ENCODE data around the gene CAPN7. TPM values are rescaled to one million over a fixed set of nuclear protein-coding genes. Genes with fewer than 3 reads are reported as not detected.
"Not testable (repeated sequence)": the region's sequence is repeated elsewhere in the genome, so short reads cannot be mapped to it uniquely, and the experiment has no call there.

The CAPN7 gene
- total RNA-seq, 1 experiment from 2014 or later = 27.7 TPM

- TF ChIP-seq SP1 (IDR thresholded peaks at IDR 0.05; ENCODE audit: low read depth) = no peak
- TF ChIP-seq FOSL1 (IDR thresholded peaks at IDR 0.05; ENCODE audit: low read depth) = no peak
Measured at GRCh38 chr3:15160662-15161061, 45.4 kb upstream of the CAPN7 start (continued).

GRCh38 chr3:15161133-15161532 lies 44.9 kb upstream of the CAPN7 start:
- POLR2A ChIA-PET = no interaction called here
- H3K27me3 ChIP-seq (ENCODE audit: insufficient read depth, low read length) = no peaks in the 10 kb centered on the region
- intact Hi-C loops (cut with micrococcal nuclease) = no loop called here
- 0 out of 4 replicates have a peak, but pooled peaks cover 0 to 3% of the 10 kb centered on the region in 2 experiments for H3K9me3 ChIP-seq (ENCODE audit: control insufficient read depth in 1 of 2, insufficient read depth in 1 of 2, low read depth in 1 of 2, low read length in 2 of 2)
- BruUV-seq (replicated peaks) = no TSS peak
- no peaks in the 10 kb centered on the region for H4K20me1 ChIP-seq (ENCODE audit: insufficient read depth)
- RAD21 ChIA-PET (ENCODE audit: low non-redundant PET in 1 of 2, low total read pairs in 2 of 2, uncharacterized antibody in 2 of 2, unreplicated experiment in 2 of 2) = no interaction called here
- no peak overlapping the region for H3K27ac ChIP-seq (ENCODE audit: low read depth, low read length)
- H3K9me2 ChIP-seq (ENCODE audit: insufficient read depth) = no peaks in the 10 kb centered on the region
- H3K9ac ChIP-seq (ENCODE audit: low read length) = no peak overlapping the region
- H3K79me2 ChIP-seq (ENCODE audit: insufficient read depth, low read length) = no peaks in the 10 kb centered on the region
- H2AFZ ChIP-seq (ENCODE audit: low read depth, low read length, poor library complexity, severe bottlenecking) = no peak overlapping the region
- no peak overlapping the region for H3K4me2 ChIP-seq (ENCODE audit: low read length)
- H3K36me3 ChIP-seq (ENCODE audit: control insufficient read depth in 1 of 2, insufficient read depth in 2 of 2, low read length in 2 of 2) = no peaks in the 10 kb centered on the region
- no peak overlapping the region for H3K4me3 ChIP-seq (replicated peaks in 1 of 2; ENCODE audit: low read depth in 1 of 2, low read length in 2 of 2)
- ATAC-seq (no peak), DNase-seq (ENCODE audit: low read depth, low spot score) (no peak)
- no peaks in the 10 kb centered on the region for H3K4me1 ChIP-seq (ENCODE audit: control insufficient read depth in 1 of 2, insufficient read depth in 2 of 2, low read length in 2 of 2)
- CTCF ChIA-PET = no interaction called here
- no peak for TF ChIP-seq TCF7L2 (IDR thresholded peaks at IDR 0.05; ENCODE audit: borderline replicate concordance, extremely low read depth, insufficient read depth, insufficient read length)
- TF ChIP-seq POLR2A (IDR thresholded peaks at IDR 0.05; ENCODE audit: borderline replicate concordance, extremely low read depth, insufficient read depth, insufficient read length) = no peak
- TF ChIP-seq SIN3A (IDR thresholded peaks at IDR 0.05; ENCODE audit: low read depth) = no peak
- TF ChIP-seq EZH2 (IDR thresholded peaks at IDR 0.05) = no peak
- no peak for TF ChIP-seq ELF1 (IDR thresholded peaks at IDR 0.05; ENCODE audit: borderline replicate concordance, low read depth)
- no peak for TF ChIP-seq FOSL1 (IDR thresholded peaks at IDR 0.05; ENCODE audit: low read depth)
- TF ChIP-seq SP1 (IDR thresholded peaks at IDR 0.05; ENCODE audit: low read depth) = no peak
- no peak for TF ChIP-seq JUND (IDR thresholded peaks at IDR 0.05)
- no peak for TF ChIP-seq CEBPB (IDR thresholded peaks at IDR 0.05; ENCODE audit: low read depth)
- TF ChIP-seq ATF3 (IDR thresholded peaks at IDR 0.05) = no peak
- no peak for TF ChIP-seq YY1 (IDR thresholded peaks at IDR 0.05; ENCODE audit: extremely low read depth, insufficient replicate concordance, low read depth, low read length)
- TF ChIP-seq RAD21 (IDR thresholded peaks at IDR 0.05; ENCODE audit: low read depth) = no peak

- H3K36me3 ChIP-seq (ENCODE audit: control insufficient read depth in 1 of 2, insufficient read depth in 2 of 2, low read length in 2 of 2); H3K4me1 ChIP-seq (ENCODE audit: control insufficient read depth in 1 of 2, insufficient read depth in 2 of 2, low read length in 2 of 2); intact Hi-C loops (cut with micrococcal nuclease); H3K27ac ChIP-seq (ENCODE audit: low read depth, low read length); H3K27me3 ChIP-seq (ENCODE audit: insufficient read depth, low read length); BruUV-seq (replicated peaks); H3K4me2 ChIP-seq (ENCODE audit: low read length); H3K79me2 ChIP-seq (ENCODE audit: insufficient read depth, low read length); ATAC-seq; DNase-seq (ENCODE audit: low read depth, low spot score); H3K9ac ChIP-seq (ENCODE audit: low read length); POLR2A ChIA-PET; CTCF ChIA-PET; H2AFZ ChIP-seq (ENCODE audit: low read depth, low read length, poor library complexity, severe bottlenecking); H4K20me1 ChIP-seq (ENCODE audit: insufficient read depth); H3K4me3 ChIP-seq (replicated peaks in 1 of 2; ENCODE audit: low read depth in 1 of 2, low read length in 2 of 2); H3K9me2 ChIP-seq (ENCODE audit: insufficient read depth); H3K9me3 ChIP-seq (ENCODE audit: control insufficient read depth in 1 of 2, insufficient read depth in 1 of 2, low read depth in 1 of 2, low read length in 2 of 2); RAD21 ChIA-PET (ENCODE audit: low non-redundant PET in 1 of 2, low total read pairs in 2 of 2, uncharacterized antibody in 2 of 2, unreplicated experiment in 2 of 2): not testable (repeated sequence)
Measured at GRCh38 chr3:15163656-15164055, 42.4 kb upstream of the CAPN7 start.
